ENCODE data around the gene LRRN2. TPM values are rescaled to one million over a fixed set of nuclear protein-coding genes. Genes with fewer than 3 reads are reported as not detected.

The LRRN2 gene
- total RNA-seq, 1 donor from 2014 or later = 4.9 TPM

DNA sequence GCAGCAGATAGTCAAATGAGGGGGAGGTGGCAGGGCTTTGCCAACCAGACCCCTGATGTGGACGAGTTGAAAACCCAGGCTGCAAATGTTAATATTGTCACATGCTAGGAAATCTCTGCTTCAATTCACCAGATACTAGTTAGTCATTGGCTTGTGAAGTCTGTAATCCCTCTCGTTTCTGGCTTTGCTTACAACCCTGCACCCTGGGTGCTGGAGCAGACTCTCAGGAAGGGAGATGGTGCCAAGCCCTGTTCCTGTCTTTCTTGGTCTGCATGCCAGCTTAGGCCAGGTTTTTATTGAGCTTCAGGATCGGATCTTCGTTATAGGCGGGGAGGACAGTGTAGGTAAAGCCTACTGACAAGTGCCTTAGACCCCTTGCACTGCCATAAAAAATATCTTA, 116.1 kb downstream of the LRRN2 start:
- peaks cover 2% of the 10 kb centered on the region for H3K27me3 Mint-ChIP-seq (ENCODE audit: low read depth, unreplicated experiment)
- Histone ChIP-seq H3K4me3 (ENCODE audit: insufficient read depth, low read depth, low read length) (no peak overlapping the region), H4K20me1 (ENCODE audit: insufficient read depth, low read length) (no peaks in the 10 kb centered on the region), H3K9ac (ENCODE audit: low read length) (no peak overlapping the region), H2AFZ (ENCODE audit: low read depth, low read length) (no peak overlapping the region), H3K79me2 (ENCODE audit: insufficient read depth, low read length) (no peaks in the 10 kb centered on the region), H3K27me3 (ENCODE audit: insufficient read depth, low read length) (peaks cover under 1% of the 10 kb centered on the region), H3K4me1 (ENCODE audit: insufficient read depth, low read length) (peaks cover 10% of the 10 kb centered on the region), H3K9me3 (ENCODE audit: insufficient read depth, low read depth, low read length) (no peaks in the 10 kb centered on the region), H3K4me2 (ENCODE audit: low read length) (no peak overlapping the region), H3K27ac (ENCODE audit: low read depth, low read length) (no peak overlapping the region), H3K36me3 (ENCODE audit: insufficient read depth, low read length) (no peaks in the 10 kb centered on the region)
- H3K36me3 Mint-ChIP-seq (ENCODE audit: low read depth, unreplicated experiment) = peaks cover 4% of the 10 kb centered on the region
- H3K4me3 Mint-ChIP-seq (ENCODE audit: unreplicated experiment) = no peak overlapping the region
- DNase-seq (ENCODE audit: low read depth) (no peak), FAIRE-seq (no peak)
- TF ChIP-seq, protein P1, sequence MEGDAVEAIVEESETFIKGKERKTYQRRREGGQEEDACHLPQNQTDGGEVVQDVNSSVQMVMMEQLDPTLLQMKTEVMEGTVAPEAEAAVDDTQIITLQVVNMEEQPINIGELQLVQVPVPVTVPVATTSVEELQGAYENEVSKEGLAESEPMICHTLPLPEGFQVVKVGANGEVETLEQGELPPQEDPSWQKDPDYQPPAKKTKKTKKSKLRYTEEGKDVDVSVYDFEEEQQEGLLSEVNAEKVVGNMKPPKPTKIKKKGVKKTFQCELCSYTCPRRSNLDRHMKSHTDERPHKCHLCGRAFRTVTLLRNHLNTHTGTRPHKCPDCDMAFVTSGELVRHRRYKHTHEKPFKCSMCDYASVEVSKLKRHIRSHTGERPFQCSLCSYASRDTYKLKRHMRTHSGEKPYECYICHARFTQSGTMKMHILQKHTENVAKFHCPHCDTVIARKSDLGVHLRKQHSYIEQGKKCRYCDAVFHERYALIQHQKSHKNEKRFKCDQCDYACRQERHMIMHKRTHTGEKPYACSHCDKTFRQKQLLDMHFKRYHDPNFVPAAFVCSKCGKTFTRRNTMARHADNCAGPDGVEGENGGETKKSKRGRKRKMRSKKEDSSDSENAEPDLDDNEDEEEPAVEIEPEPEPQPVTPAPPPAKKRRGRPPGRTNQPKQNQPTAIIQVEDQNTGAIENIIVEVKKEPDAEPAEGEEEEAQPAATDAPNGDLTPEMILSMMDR (IDR thresholded peaks at IDR 0.05; ENCODE audit: insufficient read depth, low read depth, low read length) = no peak
- no peak for TF ChIP-seq EZH2 (IDR thresholded peaks at IDR 0.05; ENCODE audit: insufficient read depth, low read length)
- peaks cover 4% of the 10 kb centered on the region for H3K9me3 Mint-ChIP-seq (ENCODE audit: unreplicated experiment)
- peaks cover 32% of the 10 kb centered on the region for H3K4me1 Mint-ChIP-seq (ENCODE audit: low read depth, unreplicated experiment)
- no peak overlapping the region for H3K27ac Mint-ChIP-seq (ENCODE audit: unreplicated experiment)

DNA sequence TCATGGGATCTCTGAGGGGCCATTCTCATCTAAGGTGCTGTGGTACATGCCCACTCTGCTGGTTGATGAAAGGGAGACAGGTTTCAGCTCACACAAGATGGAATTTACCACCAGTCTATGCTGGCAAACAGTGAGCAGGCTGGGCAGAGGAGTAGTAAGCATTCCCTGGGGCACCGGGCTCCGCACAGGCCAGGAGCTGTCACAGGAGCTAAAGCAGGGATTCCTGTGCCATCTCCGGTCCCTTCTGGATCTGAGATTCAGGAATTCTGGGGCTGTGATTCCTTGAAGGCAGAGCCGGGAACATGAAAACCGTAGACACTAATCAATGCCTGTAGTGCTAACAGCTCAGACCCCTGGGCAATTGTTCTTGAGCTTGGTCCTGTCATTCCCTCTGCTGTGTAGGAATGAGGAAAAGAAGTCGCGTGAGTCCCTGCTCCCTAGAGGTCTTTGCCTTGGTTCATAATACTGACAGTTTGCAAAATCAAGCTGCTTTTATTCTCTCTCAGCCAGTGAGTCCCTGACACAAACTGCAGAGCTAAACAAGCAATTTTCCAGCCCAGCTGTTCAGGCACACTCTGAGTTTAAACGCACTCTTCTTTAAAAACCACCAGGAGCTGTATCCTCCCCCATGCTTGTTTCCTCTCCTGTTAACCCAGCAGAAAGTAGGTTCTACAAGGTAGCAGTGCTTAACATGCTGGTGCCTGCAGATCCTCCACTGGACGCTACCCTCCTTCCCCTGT, 116.8 kb downstream of the LRRN2 start:
- H3K27me3 Mint-ChIP-seq (ENCODE audit: low read depth, unreplicated experiment) = peaks cover 2% of the 10 kb centered on the region
- no peaks in the 10 kb centered on the region for H4K20me1 ChIP-seq (ENCODE audit: insufficient read depth, low read length)
- H2AFZ ChIP-seq (ENCODE audit: low read depth, low read length) = no peak overlapping the region
- FAIRE-seq (no peak), DNase-seq (ENCODE audit: low read depth) (no peak)
- no peaks in the 10 kb centered on the region for H3K27me3 ChIP-seq (ENCODE audit: insufficient read depth, low read length)
- H3K36me3 ChIP-seq (ENCODE audit: insufficient read depth, low read length) = no peaks in the 10 kb centered on the region
- no peak for TF ChIP-seq EZH2 (IDR thresholded peaks at IDR 0.05; ENCODE audit: insufficient read depth, low read length)
- TF ChIP-seq, protein P1 (IDR thresholded peaks at IDR 0.05; ENCODE audit: insufficient read depth, low read depth, low read length) = no peak
- H3K9me3 Mint-ChIP-seq (ENCODE audit: unreplicated experiment) = peaks cover 4% of the 10 kb centered on the region
- H3K9ac ChIP-seq (ENCODE audit: low read length) = no peak overlapping the region
- H3K9me3 ChIP-seq (ENCODE audit: insufficient read depth, low read depth, low read length) = no peaks in the 10 kb centered on the region
- no peak overlapping the region for H3K27ac Mint-ChIP-seq (ENCODE audit: unreplicated experiment)
- H3K4me2 ChIP-seq (ENCODE audit: low read length) = no peak overlapping the region
- H3K4me3 Mint-ChIP-seq (ENCODE audit: unreplicated experiment) = no peak overlapping the region
- no peak overlapping the region for H3K27ac ChIP-seq (ENCODE audit: low read depth, low read length)
- peaks cover 4% of the 10 kb centered on the region for H3K36me3 Mint-ChIP-seq (ENCODE audit: low read depth, unreplicated experiment)
- no peak overlapping the region for H3K4me3 ChIP-seq (ENCODE audit: insufficient read depth, low read depth, low read length)
- peaks cover 24% of the 10 kb centered on the region for H3K4me1 Mint-ChIP-seq (ENCODE audit: low read depth, unreplicated experiment)
- peaks cover 8% of the 10 kb centered on the region for H3K4me1 ChIP-seq (ENCODE audit: insufficient read depth, low read length)
- no peaks in the 10 kb centered on the region for H3K79me2 ChIP-seq (ENCODE audit: insufficient read depth, low read length)

Other genes starting within 250 kb of the LRRN2 start
- 17.9 and 19.3 TPM in 2 replicates for gene PIK3C2B, start 190.9 kb downstream of the LRRN2 start, total RNA-seq
- 38.5 and 41.1 TPM in 2 replicates for gene MDM4, start 169.3 kb downstream of the LRRN2 start, total RNA-seq
- 26.7 and 29.6 TPM in 2 replicates for gene NFASC, start 185.1 kb upstream of the LRRN2 start, total RNA-seq

Data from astrocyte (in vitro differentiated cells and primary cell).